Hematopoietic multipotent progenitor cell treated with erythropoietin and hydrocortisone succinate and interleukin-3 and kit ligand, for 4 days (in vitro differentiated cells): ENCODE results near the gene TBC1D2B.

Source experiments
- DNase-seq: peaks from one replicate; pipeline ENCODE4 v3.0.0-alpha.2; 2015

The TBC1D2B gene

GRCh38 chr15:78071383-78071782 is 6.1 kb downstream of the TBC1D2B start:
- no peak for DNase-seq

- peak; percentile 67 for DNase-seq
These were observed 7.3 kb downstream of the TBC1D2B start for GRCh38 chr15:78070049-78070700.

DNA sequence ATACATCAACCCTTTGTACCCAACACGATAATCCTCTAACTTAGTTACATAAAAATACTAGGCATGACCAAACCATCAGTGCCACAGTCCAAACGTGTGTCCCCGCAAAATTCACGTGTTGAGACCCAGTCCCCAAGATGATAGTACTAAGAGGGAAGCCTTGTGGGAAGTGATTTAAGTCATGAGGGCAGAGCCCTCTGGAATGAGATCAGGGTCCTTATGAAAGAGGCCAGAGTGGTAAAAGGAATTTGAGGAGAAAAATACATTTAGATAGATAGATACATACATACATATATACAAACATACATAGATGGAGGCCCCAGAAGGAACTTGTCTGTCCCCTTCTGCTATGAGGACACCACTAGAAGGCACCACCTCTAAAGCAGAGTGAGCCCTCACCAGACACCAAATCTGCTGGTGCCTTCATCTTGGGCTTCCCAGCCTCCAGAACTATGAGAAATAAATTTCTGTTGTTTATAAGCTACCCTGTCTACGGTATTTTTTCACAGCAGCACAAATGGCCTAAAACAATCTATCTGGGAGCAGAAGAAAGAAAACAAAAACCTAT is 8.0 kb downstream of the TBC1D2B start:
- no peak for DNase-seq

- DNase-seq = no peak
These were observed 8.5 kb downstream of the TBC1D2B start for GRCh38 chr15:78069052-78069414.

- peak; percentile 58 for DNase-seq
These were observed 9.9 kb downstream of the TBC1D2B start for GRCh38 chr15:78067328-78068228.

GRCh38 chr15:78065973-78066946 is 11.3 kb downstream of the TBC1D2B start:
- DNase-seq = no peak

GRCh38 chr15:78065284-78065872 is 12.1 kb downstream of the TBC1D2B start:
- peak; percentile 51 for DNase-seq

- DNase-seq = no peak
These were observed 13.0 kb downstream of the TBC1D2B start for GRCh38 chr15:78064544-78064943.

DNA sequence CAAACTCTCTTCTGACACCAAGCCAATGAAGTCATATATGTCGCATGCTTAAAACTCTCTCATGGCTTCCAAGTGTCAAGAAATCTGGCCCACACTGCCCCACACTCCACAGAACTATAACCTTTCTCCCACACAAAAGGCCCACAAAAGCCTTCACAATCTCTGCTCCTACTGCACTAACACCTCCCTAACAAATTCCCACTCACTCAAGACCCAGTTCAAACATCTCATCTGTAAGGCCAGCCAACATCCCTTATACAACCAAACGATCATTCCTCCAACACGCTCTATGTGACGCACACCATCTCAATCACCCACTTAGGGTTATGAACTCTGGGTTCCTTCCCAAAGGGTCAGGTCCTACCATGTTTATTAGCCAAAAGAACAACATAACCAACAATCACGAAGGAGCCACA is 13.5 kb downstream of the TBC1D2B start:
- DNase-seq = no peak

DNA sequence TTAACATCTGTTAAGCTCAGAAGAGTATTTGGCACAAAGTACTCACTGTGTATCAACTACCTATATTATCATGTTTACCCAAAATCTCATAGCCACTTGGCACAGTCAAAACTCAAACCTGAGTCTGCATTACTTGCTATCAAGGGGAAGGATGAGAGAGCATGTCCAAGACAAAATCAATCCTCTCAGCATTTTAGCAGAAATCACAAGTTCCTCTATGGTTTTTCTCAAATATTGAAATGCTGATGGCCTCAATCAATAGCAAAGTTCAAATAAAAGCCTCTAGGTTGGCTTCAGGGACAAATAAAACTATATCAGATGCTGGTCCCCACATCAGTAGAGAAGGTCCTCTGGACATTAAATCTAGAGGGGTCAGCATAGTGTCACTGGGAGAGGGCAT is 14.3 kb downstream of the TBC1D2B start:
- DNase-seq = no peak

- DNase-seq = peak; percentile 80
These were observed 15.5 kb downstream of the TBC1D2B start for GRCh38 chr15:78061963-78062427.

GRCh38 chr15:78060232-78060631 is 17.3 kb downstream of the TBC1D2B start:
- no peak for DNase-seq

GRCh38 chr15:78059110-78059839 is 18.2 kb downstream of the TBC1D2B start:
- DNase-seq = no peak

- no peak for DNase-seq
These were observed 19.0 kb downstream of the TBC1D2B start for GRCh38 chr15:78058401-78058935.

- no peak for DNase-seq
These were observed 19.7 kb downstream of the TBC1D2B start for GRCh38 chr15:78057803-78058202.

DNA sequence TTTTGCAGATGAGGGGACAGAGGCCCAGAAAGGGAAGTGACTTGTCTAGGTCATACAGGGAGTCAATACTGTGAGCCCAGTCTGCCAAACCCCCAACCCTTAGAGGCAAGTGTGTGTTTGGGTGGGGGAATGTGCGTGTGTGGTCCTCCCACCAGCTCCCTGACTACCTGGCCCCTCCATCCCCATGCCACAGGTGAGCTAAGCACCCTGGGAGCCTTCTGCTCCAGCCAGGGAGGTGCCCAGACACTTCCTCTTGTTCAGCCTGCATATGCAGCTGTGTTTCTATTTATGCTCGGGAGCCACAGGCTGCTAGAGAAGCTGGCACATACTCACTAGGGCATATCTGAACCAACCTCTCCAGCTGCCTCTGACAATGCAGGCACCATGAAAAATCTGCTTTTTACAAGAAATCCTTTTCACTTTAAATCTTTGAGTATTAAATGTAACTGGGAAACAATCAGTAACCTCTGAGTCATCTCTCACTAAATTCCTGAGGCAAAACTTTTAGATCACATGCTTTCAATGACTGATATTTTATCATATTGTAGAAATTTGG is 20.7 kb downstream of the TBC1D2B start:
- peak; percentile 71 for DNase-seq

GRCh38 chr15:78055919-78056713 is 21.4 kb downstream of the TBC1D2B start:
- DNase-seq = peak; percentile 48

- no peak for DNase-seq
These were observed 22.5 kb downstream of the TBC1D2B start for GRCh38 chr15:78054966-78055365.

DNA sequence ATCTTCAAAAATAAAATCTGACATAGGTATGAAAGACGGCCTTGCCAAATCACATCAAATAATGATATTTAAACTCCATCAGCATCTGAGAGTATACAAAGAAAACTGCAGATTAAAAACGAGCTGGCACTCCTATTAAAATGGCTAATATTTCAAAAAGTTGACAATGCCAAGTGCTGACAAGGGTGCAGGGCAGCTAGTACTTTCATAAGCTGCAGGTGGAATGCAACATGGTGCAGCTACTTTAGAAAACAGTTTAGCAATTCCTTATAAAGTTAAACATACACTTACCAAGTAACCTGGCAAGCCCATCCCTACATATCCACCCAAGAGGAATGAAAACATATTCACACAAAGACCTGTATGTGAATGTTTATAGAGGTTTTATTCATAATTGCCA is 23.0 kb downstream of the TBC1D2B start:
- no peak for DNase-seq

DNA sequence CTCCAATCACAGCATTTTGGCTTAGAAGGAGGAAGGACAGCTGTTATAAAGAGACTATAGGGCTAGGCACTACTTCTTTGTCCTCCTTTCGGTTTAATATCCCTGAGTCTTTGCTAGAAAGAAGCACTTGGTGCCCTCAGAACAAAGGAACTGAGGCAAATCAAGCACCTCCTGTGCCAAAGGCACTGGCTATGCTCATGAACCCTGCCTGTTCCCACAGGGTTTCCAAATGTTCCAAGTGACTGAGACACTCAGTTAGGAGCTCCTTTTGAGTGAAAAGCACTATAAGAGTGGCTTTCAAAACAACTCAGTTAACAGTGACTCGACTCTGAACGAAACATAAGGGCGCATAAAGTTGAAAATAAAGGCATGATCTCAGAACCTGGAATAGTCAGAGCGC is 25.0 kb downstream of the TBC1D2B start:
- no peak for DNase-seq
